ENCODE measurements around the gene LOXHD1. TPM values are rescaled to one million over a fixed set of nuclear protein-coding genes. Genes with fewer than 3 reads are reported as not detected.

Gene LOXHD1
- total RNA-seq, 1 experiment from 2014 or later = not detected

GRCh38 chr18:46656326-46657114 is 500 bp downstream of the LOXHD1 start:
- H3K9me3 ChIP-seq (ENCODE audit: control insufficient read depth, insufficient read depth, low read depth, low read length) = no peaks in the 10 kb centered on the region
- H3K4me1 ChIP-seq (ENCODE audit: control insufficient read depth, insufficient read depth, low read length) = no peaks in the 10 kb centered on the region
- ChIA-PET POLR2A (no interaction called here), CTCF (interaction anchor here (1.6 to 1.8 kb wide), 2 partner anchors 101 to 374 kb away, joined by 3 to 9 read pairs; no protein-coding TSS in a partner anchor)
- no peak for ATAC-seq
- intact Hi-C loops (cut with micrococcal nuclease; ENCODE audit: unreplicated experiment) (loop anchor here (5.0 to 10.0 kb wide), 2 partner anchors 99 to 512 kb away; no protein-coding TSS in a partner anchor), in situ Hi-C loops (cut with HindIII; ENCODE audit: low pct_unique_long_range_greater_than_20kb, low sequenced_read_pairs) (no loop called here)
- no peaks in the 10 kb centered on the region for H3K36me3 ChIP-seq (ENCODE audit: control insufficient read depth, insufficient read depth, low read length)
- no peak for DNase-seq (ENCODE audit: low read depth, low spot score)
- no peak overlapping the region for H3K27ac ChIP-seq (ENCODE audit: low read length)
- BruUV-seq (replicated peaks) = no TSS peak
- TF ChIP-seq, protein P1, sequence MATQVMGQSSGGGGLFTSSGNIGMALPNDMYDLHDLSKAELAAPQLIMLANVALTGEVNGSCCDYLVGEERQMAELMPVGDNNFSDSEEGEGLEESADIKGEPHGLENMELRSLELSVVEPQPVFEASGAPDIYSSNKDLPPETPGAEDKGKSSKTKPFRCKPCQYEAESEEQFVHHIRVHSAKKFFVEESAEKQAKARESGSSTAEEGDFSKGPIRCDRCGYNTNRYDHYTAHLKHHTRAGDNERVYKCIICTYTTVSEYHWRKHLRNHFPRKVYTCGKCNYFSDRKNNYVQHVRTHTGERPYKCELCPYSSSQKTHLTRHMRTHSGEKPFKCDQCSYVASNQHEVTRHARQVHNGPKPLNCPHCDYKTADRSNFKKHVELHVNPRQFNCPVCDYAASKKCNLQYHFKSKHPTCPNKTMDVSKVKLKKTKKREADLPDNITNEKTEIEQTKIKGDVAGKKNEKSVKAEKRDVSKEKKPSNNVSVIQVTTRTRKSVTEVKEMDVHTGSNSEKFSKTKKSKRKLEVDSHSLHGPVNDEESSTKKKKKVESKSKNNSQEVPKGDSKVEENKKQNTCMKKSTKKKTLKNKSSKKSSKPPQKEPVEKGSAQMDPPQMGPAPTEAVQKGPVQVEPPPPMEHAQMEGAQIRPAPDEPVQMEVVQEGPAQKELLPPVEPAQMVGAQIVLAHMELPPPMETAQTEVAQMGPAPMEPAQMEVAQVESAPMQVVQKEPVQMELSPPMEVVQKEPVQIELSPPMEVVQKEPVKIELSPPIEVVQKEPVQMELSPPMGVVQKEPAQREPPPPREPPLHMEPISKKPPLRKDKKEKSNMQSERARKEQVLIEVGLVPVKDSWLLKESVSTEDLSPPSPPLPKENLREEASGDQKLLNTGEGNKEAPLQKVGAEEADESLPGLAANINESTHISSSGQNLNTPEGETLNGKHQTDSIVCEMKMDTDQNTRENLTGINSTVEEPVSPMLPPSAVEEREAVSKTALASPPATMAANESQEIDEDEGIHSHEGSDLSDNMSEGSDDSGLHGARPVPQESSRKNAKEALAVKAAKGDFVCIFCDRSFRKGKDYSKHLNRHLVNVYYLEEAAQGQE (IDR thresholded peaks at IDR 0.05; ENCODE audit: insufficient read depth in 1 of 2, low read depth in 2 of 2, low read length in 1 of 2) = no peak
- TF ChIP-seq SIN3A (IDR thresholded peaks at IDR 0.05; ENCODE audit: borderline replicate concordance, insufficient read depth, low read depth, low read length) (no peak), TCF7L2 (IDR thresholded peaks at IDR 0.05; ENCODE audit: low read depth, low read length) (no peak), POLR2AphosphoS5 (IDR thresholded peaks at IDR 0.05; ENCODE audit: low read depth, low read length) (no peak)
- TF ChIP-seq, protein P2, sequence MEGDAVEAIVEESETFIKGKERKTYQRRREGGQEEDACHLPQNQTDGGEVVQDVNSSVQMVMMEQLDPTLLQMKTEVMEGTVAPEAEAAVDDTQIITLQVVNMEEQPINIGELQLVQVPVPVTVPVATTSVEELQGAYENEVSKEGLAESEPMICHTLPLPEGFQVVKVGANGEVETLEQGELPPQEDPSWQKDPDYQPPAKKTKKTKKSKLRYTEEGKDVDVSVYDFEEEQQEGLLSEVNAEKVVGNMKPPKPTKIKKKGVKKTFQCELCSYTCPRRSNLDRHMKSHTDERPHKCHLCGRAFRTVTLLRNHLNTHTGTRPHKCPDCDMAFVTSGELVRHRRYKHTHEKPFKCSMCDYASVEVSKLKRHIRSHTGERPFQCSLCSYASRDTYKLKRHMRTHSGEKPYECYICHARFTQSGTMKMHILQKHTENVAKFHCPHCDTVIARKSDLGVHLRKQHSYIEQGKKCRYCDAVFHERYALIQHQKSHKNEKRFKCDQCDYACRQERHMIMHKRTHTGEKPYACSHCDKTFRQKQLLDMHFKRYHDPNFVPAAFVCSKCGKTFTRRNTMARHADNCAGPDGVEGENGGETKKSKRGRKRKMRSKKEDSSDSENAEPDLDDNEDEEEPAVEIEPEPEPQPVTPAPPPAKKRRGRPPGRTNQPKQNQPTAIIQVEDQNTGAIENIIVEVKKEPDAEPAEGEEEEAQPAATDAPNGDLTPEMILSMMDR (IDR thresholded peaks at IDR 0.05) = no peak
- H3K27me3 ChIP-seq (ENCODE audit: control insufficient read depth, insufficient read depth, low read length) = no peaks in the 10 kb centered on the region
- H3K4me3 ChIP-seq (ENCODE audit: low read depth in 2 of 2, low read length in 2 of 2) = no peak overlapping the region

- no TSS peak for BruUV-seq (replicated peaks)
- Histone ChIP-seq H3K36me3 (ENCODE audit: control insufficient read depth, insufficient read depth, low read length) (no peaks in the 10 kb centered on the region), H3K27me3 (ENCODE audit: control insufficient read depth, insufficient read depth, low read length) (no peaks in the 10 kb centered on the region), H3K9me3 (ENCODE audit: control insufficient read depth, insufficient read depth, low read depth, low read length) (no peaks in the 10 kb centered on the region), H3K4me3 (ENCODE audit: low read depth in 2 of 2, low read length in 2 of 2) (no peak overlapping the region), H3K4me1 (ENCODE audit: control insufficient read depth, insufficient read depth, low read length) (no peaks in the 10 kb centered on the region), H3K27ac (ENCODE audit: low read length) (no peak overlapping the region)
- in situ Hi-C loops (cut with HindIII; ENCODE audit: low pct_unique_long_range_greater_than_20kb, low sequenced_read_pairs) = no loop called here
- TF ChIP-seq, protein P2 (IDR thresholded peaks at IDR 0.05) = no peak
- TF ChIP-seq SIN3A (IDR thresholded peaks at IDR 0.05; ENCODE audit: borderline replicate concordance, insufficient read depth, low read depth, low read length) (no peak), POLR2AphosphoS5 (IDR thresholded peaks at IDR 0.05; ENCODE audit: low read depth, low read length) (no peak), TCF7L2 (IDR thresholded peaks at IDR 0.05; ENCODE audit: low read depth, low read length) (no peak)
- TF ChIP-seq, protein P1 (IDR thresholded peaks at IDR 0.05; ENCODE audit: insufficient read depth in 1 of 2, low read depth in 2 of 2, low read length in 1 of 2) = no peak
- ATAC-seq = no peak
- CTCF ChIA-PET = no interaction called here
- POLR2A ChIA-PET = no interaction called here
- intact Hi-C loops (cut with micrococcal nuclease; ENCODE audit: unreplicated experiment) = loop anchor here (10.0 kb wide), 1 partner anchor 508 kb away; no protein-coding TSS in a partner anchor
- DNase-seq (ENCODE audit: low read depth, low spot score) = no peak
Observed at GRCh38 chr18:46652372-46652771, 4.6 kb downstream of the LOXHD1 start.

All from Panc1 (cell line).